ENCODE measurements around the gene FOXK2.
"Not testable (repeated sequence)": the region's sequence is repeated elsewhere in the genome, so short reads cannot be mapped to it uniquely, and the experiment has no call there.

The FOXK2 gene

DNA sequence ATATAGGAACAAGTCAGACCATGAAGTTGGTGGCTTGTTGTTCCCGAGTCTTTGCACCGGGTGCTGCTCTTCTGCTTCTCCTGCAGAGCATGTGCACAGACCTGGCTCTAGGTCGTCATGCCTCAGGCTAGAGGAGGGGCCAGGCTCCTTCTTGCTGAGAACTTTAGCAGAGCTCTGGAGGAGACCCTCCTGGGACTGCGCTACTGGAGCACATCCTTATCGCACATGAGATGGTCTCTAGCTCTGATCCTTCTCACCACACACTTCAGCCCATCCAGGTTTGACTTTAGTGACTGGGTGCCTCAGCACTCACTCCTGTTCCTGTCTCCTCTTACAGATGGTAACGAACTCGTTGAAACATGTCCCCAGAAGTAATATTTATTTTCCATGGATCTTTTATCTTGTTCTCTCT lies 14.9 kb downstream of the FOXK2 start:
- DNase-seq (ENCODE audit: low spot score) = no peak

DNA sequence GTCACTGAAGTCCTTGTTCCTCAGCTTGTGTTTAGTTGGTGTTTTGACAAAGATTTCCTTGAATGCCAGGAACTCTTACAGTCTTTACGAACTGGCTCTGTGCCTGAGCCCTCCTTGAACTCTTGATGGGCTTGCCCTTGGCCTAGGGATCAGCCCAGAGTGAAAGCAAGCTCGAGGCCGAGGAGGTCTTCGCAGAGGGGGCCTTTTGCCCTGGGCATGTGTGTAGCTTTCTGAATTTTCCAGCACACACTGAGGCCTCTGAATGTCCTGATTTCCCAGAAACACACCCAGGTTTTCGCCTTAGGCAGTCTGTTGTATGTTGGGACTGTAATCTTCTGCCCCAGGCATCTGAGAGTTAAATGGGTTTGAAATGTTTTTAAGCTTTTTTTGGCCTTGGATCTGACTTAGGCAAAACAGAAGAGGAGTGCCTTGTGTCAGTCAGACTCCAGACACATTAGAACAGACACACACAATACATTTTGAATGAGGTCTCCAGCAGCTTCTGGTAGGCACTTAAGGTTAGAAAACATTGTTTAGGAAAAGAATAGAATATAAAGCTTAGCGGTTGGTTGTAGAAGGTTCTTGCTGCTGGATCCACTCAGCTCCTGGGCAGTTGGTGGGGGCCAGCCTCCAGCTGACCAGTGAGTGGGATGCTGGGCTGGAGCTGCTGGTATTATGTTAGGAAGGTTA lies 17.1 kb downstream of the FOXK2 start:
- DNase-seq (ENCODE audit: low spot score) = no peak

DNA sequence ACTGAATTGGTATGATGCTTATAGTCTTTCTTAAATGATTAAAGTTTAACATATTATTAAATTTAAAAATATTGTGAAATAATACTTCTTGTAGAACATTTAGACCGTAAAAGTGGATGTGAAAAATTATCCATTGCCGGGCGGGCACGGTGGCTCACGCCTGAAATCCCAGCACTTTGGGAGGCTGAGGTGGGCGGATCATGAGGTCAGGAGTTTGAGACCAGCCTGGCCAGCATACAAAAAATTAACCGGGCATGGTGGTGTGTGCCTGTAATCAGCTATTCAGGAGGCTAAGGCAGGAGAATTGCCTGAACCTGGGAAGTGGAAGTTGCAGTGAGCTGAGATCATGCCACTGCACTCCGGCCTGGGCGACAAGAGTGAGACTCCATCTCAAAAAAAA lies 17.7 kb downstream of the FOXK2 start:
- not testable (repeated sequence) for DNase-seq (ENCODE audit: low spot score)

DNA sequence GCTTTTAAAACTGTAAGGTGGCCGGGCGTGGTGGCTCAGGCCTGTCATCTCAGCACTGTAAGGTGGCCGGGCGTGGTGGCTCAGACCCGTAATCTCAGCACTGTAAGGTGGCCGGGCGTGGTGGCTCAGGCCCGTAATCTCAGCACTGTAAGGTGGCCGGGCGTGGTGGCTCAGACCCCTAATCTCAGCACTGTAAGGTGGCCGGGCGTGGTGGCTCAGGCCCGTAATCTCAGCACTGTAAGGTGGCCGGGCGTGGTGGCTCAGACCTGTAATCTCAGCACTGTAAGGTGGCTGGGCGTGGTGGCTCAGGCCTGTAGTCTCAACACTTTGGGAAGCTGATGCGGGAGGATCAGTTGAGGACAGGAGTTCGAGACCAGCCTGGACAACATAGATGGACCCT lies 19.5 kb downstream of the FOXK2 start:
- DNase-seq (ENCODE audit: low spot score) = not testable (repeated sequence)

DNA sequence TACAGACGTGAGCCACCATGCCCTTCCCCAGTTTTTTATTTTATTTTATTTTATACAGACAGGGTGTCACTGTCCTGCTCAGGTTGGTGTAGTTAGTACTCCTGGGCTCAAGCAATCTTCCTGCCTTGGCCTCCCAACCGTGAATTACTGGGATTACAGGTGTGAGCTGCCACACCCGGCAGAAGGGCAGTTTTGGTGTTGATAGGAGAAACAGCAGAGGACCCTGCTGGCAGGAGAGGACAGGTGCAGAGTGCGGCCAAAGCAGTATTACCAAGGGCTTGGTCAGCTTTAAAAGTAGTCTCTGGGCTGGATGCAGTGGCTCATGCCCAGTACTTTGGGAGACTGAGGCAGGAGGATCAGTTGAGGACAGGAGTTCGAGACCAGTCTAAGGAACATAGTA lies 22.9 kb downstream of the FOXK2 start:
- no peak for DNase-seq (ENCODE audit: low spot score)

DNA sequence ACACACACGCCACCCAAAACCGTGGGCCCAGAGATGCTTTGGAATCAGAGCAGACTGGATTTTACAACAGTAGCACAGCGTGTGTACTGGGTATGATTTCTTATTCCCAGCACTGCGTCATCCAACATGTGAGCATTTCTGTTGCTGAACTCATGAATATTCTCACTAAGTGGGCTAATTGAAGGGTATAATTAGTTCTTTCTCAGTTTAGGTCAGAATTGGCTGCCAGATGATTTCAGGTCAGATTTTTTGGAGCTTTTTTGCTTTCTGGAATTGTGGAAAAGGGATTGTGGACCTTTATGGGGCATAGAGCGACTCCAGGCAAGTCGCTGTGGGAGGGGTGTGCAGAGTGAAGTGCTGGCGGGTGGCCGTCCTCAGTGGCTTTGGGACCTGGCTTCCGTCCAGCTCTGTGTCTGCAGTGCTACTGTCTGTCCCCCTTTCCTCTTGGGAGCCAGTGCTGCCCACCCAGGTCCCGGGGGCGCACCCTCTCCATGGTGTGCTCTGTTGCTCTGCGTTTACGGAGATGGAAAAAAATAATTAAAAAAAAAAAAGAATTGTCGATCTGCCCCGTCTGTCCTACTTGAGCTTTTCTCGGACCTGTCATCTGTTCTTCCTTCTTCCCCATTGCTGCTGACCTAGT lies 25.0 kb downstream of the FOXK2 start:
- DNase-seq (ENCODE audit: low spot score) = no peak

DNA sequence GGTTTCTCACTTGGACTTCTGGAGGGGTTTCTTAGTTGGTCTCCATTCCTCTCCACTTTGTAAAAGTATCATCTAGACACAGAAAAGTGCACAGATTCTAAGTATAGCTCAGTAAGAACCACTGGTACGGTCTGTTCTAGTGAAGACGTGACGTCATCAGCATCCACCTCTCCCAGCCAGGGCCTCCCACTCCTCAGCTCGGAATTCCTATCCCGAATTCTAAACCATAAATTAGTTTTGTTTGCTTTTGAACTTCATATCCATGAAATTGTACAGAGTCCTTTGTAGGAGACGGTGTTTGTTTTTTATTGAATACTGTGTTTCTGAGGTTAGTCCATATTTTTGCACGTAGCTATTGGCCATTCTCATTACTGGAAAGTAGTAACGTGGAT lies 25.5 kb downstream of the FOXK2 start:
- no peak for DNase-seq (ENCODE audit: low spot score)

DNA sequence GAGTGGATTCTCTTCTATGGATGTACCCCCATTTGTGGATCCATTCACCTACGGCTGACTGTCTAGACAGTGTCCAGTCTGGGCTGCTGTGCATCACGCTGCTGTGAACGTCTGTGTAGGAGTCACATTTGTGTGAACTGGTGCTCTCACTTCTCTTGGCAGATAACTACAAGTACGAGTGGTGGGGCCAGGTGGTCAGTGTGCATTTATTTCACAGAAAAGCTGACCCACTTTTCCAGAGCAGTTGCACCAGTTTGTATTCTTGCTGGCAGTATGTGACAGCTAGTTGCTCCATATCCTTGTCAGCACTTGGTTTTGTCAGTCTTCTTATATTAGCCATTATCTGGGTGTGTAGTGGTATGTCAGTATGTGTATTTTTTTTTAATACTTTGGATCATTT lies 28.4 kb downstream of the FOXK2 start:
- DNase-seq (ENCODE audit: low spot score) = no peak

DNA sequence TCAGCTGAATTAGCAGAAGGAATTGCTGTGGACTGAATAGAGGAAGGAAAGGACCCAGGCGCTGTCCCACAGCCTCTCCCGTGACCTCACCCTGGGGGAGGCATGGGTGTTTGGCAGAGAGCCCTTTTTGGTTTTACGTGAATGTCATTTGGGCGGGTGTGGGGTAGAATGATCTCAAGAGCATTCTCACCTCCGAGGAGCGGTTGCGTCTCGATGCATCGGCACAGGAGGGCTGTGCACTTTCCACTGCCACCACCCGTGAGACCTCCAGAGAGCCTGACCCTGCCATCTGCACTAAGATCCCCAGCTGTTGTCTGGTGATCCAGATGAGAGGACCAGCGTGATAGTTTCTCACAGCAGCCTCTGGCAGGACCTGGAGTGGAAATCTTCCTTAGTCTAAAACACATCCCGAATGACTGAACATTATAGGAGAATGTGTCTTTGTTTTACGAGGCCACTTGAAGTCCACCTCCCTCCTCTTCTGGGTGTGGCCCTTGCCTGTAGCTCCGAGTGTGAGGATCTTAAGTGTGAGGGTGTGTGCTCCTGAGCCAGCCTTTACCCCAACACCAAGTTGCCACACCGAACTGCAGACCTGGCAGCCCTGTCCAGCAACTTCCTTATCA lies 29.3 kb downstream of the FOXK2 start:
- DNase-seq (ENCODE audit: low spot score) = no peak

DNA sequence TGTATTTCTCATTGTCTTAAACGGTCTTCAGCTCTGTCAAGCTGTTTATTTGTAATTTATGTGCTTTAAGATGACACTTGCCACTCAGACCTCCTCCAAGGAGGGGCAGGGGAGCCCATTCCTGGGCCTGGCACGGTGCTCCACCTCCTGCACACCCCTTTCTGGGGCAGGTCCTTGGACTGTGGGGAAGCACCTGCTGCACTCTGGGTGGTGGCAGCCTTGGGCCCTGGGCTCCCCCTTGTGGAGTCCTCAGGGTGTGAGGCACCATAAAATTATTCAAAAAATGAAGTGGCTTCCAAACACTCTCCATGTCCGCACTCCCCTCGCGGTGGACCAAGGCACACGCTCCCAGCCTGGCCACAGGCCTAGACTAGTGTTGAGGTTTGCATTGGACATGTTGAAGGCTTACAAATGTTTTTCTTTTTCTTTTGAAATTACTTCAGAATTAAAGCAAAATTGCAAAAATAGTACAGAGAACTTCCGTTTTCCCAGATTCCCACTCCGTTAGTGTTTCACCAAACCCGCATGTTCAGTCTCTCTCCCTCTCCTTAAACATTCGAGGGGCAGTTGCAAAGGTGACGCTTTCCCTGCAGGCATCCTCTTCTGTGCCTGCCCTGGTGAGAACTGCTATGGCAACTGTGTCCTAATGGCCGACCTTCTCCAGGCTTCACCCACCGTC lies 32.4 kb downstream of the FOXK2 start:
- peak; percentile 75 for DNase-seq (ENCODE audit: low spot score)

DNA sequence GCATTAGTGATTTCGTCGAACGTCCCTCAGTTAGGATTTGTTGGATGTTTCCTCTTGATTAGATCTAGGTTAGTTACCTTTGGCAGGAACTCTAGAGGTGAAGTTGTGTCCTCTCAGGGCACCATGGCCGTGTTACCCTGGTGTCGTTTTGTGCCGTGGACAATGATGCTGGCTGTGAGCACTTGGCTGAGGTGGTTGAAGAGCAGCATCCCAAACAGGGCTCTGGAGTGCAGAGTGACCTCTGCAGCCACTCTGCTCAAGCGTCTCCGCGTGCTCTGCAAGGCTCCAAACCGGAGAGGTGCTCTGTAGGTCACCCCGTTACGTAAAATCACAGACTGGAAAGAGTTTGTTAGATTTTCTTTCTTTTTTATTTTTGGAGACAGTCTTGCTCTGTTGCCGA lies 33.0 kb downstream of the FOXK2 start:
- DNase-seq (ENCODE audit: low spot score) = no peak

DNA sequence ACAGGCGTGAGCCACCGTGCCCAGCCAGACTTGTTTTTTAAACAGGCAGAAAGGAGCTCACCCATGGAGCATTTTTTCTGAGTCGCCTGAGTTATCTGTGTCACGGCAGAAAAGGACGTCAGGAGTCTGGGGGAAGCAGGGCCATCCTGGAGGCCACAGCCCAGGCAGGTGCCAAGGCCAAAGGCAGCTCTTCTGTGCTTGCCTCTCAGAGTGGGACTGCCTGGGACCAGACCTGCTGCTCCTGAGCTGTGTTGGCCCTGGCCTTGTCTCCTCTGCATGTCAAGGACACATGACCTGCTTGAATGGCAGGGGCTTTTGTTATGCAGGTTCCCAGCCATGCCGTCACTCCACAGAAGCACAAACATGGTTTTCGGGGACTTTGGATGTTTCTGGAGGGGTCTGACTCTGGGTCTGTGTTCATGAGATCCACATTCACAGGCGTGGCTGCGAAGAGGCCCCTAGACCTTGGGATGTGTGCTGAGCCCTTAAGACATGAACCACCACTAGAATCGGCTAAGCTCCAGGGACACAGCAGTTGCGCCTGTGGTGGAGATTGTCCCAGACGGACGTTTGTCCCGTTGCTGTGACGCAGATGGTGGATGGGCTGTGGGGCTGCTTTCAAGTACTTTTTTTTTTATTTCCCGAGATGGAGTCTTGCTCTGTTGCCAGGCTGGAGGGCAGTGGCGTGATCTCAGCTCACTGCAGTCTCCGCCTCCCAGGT lies 33.8 kb downstream of the FOXK2 start:
- DNase-seq (ENCODE audit: low spot score) = no peak

DNA sequence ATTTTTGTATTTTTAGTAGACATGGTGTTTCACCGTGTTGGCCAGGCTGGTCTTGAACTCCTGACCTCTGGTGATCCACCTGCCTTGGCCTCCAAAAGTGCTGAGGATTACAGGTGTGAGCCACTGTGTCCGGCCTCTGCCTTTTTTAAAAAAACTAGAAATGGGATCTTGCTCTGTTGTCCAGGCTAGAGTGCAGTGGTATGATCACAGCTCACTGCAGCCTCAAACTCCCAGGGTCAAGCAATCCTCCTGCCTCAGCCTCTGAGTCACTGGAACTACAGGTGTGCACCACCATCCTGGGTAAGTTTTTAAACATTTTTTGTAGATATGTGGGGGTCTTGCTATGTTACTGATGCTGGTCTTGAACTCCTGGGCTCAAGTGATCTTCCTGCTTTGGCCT lies 38.0 kb downstream of the FOXK2 start:
- DNase-seq (ENCODE audit: low spot score) = not testable (repeated sequence)

DNA sequence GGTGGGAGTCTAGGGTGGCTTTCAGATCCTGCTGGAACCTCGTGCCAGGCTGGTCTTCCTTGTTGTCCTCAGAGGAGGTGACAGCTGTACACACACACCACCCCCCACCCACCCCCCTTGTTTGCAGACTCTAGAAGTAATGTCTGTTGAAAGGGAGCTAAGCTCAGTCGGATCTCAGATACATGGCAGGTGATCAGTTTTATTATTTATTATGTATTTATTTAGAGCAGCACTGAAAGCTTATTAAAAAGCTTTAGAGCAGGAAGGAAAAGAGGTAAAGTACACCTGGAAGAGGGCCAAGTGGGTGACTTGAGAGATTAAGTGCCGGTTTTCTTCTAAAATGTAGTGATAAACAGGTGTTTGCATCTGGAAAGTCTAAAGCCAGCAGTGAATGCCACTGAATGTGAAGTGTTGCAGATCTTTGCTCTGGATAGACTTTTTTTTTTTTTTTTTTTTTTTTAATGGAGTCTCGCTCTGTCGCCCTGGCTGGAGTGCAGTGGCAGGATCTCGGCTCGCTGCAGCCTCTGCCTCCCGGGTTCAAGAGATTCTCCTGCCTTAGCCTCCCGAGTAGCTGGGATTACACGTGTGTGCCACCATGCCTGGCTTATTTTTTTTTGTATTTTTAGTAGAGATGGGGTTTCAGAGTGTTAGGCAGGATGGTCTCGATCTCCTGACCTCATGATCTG lies 40.2 kb downstream of the FOXK2 start:
- no peak for DNase-seq (ENCODE audit: low spot score)

DNA sequence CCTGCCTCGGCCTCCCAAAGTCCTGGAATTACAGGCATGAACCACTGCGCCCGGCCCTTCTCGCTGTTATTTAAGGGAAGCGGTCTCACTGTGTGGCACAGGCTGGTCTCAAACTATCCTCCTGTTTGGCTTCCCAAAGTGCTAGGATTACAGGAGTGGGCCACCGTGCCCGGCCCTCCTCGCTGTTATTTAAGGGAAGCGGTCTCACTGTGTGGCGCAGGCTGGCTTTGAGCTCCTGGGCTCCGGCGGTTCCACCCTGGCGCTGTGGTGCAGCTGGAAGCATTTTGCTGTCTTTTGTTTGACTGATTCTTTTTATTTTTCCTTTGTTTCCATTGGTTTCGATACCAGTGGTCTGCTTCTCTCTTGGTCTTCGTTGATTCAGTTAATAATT lies 40.7 kb downstream of the FOXK2 start:
- no peak for DNase-seq (ENCODE audit: low spot score)

DNA sequence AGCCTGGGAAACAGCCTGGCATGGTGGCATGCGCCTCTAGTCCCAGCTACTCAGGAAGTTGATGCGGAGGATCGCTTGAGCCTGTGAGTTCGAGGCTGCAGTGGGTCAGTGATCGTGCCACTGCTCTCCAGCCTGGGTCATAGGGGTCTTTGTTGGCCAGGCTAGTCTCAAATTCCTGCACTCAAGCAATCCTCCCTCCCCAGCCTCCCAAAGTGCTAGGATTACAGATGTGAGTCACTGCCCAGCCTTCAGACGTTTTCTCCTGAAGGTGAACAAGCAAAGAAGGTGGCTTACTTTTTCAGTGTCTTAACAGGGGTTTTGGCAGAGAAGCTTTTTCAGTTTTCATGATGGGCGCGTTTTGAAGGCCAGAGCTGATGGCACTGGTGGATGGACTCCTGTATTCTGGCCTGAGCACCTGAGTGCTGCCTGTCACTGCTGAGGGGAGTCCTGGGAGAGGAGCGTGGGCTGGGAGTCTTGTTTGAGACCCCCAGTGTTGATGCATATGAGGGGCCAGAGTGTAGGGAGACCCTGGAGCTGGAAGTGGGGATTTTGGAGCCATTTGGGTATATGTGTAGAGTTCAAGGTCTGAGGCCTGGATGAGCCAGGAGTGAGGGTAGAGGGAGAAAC lies 41.4 kb downstream of the FOXK2 start:
- no peak for DNase-seq (ENCODE audit: low spot score)

DNA sequence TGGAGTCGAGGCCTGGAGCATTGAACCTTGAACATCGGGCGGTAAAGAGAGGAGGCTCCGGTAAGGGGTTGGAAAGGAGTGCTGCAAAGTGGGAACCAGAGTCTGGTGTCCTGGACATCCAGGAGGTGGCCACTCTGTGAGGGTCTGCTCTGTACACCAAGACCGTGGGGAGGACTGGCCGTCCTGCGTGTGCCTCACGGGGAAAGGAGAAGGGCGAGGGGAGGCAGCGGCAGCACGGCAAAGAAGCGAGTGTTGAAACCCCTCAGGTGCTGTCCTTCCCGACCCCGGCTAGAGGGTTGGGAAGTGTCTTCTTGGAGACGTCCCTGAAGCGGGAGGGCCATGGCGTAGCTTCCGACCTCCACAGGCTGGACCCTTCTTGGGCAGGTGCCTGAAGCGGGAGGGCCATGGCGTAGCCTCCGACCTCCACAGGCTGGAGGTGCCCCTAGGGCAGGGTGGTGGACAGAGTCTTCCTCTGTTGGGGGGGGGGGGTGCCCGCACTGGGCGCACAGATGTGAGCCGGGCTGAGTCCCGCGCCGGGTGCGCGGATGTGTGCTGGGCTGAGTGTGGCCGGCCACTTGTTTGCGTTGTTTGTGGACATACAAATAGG lies 42.0 kb downstream of the FOXK2 start:
- DNase-seq (ENCODE audit: low spot score) = no peak

DNA sequence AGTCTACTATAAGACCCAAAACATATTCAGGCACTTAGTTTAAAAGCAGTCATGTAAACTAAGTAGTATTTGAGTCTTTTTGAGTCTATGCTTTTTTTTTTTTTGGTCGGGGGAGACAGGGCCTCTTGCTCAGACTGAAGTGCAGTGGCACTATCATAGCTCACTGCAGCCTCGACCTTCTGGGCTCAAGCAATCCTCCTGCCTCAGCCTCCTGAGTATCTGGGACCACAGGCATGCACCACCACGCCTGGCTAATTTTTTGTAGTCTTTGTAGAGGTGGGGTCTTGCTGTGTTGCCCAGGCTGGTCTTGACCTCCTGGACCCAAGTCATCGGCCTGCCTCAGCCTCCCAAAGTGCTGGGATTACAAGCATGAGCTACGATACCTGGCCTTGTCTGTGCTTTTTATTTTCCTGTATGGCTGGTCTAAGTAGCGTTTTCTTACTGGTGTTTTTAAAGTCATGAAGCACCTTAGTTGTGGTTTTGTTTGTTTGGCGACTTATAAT lies 43.2 kb downstream of the FOXK2 start:
- DNase-seq (ENCODE audit: low spot score) = not testable (repeated sequence)

DNA sequence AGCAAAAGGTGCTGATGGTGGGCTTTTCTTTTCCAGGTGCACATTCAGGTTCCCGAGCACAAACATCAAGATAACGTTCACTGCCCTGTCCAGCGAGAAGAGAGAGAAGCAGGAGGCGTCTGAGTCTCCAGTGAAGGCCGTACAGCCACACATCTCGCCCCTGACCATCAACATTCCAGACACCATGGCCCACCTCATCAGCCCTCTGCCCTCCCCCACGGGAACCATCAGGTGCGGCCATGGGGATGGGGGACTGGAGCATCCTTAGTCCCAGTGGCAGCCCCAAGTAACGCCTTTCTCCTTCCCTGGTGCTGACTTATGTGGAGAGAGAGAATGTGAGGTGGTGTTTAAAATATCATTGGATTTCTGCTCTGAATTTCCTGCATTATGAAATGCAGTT lies 43.8 kb downstream of the FOXK2 start:
- DNase-seq (ENCODE audit: low spot score) = no peak

DNA sequence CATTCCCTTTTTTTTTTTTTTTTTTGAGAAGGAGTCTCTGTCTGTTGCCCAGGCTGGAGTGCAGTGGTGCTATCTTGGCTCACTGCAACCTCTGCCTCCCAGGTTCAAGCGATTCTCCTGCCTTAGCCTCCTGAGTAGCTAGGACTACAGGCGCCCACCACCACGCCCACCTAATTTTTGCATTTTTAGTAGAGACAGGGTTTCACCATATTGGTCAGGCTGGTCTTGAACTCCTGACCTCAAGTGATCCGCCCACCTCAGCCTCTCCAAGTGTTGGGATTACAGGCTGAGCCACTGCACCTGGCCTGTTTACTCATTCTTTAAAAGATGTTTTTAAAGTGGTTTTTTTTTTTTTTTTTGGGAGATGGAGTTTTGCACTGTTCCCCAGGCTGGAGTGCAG lies 44.2 kb downstream of the FOXK2 start:
- DNase-seq (ENCODE audit: low spot score) = not testable (repeated sequence)

DNA sequence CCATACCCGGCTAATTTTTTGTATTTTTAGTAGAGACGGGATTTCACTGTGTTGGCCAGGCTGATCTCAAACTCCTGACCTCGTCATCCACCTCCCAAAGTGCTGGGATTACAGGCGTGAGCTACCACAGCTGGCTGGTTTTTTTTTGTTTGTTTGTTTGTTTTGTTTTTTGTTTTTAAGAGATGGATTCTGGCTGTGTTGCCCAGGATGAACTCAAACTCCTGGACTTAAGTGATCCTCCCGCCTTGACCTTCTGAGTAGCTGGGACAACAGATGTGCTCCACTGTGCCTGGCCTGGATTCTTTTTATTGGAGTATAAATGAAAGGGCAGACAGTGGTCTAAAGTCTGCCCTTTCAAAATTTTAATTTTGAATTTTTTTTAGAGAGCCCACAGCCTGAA lies 44.7 kb downstream of the FOXK2 start:
- DNase-seq (ENCODE audit: low spot score) = no peak

Measured in HuH-7.5 (cell line).